GM06990 (cell line): Measurements from ENCODE around the gene CERS4.

Source experiments
- DNase-seq: peaks from one replicate; pipeline ENCODE4 v3.0.0-alpha.2; 2011; ENCODE audit not compliant: insufficient read length; ENCODE audit errors: extremely low read depth
- H3K27me3 ChIP-seq: replicated peaks from 2 replicates; pipeline ENCODE4 v1.6.0; 2011; ENCODE audit warnings: low read length; ENCODE audit not compliant: control insufficient read depth, insufficient read depth
- H3K36me3 ChIP-seq: 2 replicates; pipeline ENCODE4 v1.5.1; 2011; ENCODE audit warnings: low read length; ENCODE audit not compliant: control insufficient read depth, insufficient read depth
- H3K4me3 ChIP-seq: replicated peaks from 2 replicates; pipeline ENCODE4 v1.5.1; 2011; ENCODE audit warnings: low read depth, mild to moderate bottlenecking, control low read depth, low read length
- CTCF ChIP-seq: IDR thresholded peaks from 2 replicates; pipeline ENCODE4 v1.5.1; 2011; ENCODE audit warnings: low read length, control low read depth, mild to moderate bottlenecking, inconsistent platforms; ENCODE audit not compliant: insufficient read depth, poor library complexity, severe bottlenecking

Gene CERS4

GRCh38 chr19:8251025-8251472, 41.9 kb downstream of the CERS4 start:
- TF ChIP-seq CTCF: no peak
- no peak for DNase-seq
- H3K27me3 ChIP-seq: no peaks in the 10 kb centered on the region

DNA sequence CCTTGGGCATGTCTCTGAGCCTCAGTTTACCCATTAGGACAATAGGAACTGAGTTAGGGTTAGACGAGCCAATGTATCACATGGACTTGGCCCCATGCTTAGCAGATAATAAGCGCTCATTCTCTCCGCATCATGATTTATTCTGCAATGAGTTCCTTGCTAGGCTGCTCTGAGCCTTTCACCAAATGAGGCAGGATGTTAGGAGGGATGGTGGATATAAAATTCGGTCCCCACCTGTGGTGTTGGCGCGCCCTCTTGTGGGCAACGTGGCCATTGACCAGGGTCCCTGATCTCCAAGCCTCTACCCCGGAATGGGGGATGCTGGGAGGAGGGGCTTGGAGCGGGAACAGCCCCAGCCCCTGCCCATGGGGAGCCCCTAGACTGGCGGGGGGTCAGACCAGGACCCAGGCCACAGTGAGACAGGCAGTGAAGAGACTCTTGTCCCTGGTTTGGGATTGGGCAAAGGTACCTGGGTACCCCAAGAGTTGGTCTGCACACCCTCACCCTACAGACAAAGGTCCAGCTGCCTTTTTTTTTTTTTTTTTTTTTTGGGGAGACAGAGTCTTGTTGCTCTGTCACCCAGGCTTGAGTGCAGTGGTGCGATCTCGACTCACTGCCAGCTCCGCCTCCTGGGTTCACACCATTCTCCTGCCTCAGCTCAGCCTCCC, 43.9 kb downstream of the CERS4 start:
- Histone ChIP-seq H3K27me3 (no peaks in the 10 kb centered on the region), H3K4me3 (no peak overlapping the region), H3K36me3 (peaks cover 30% of the 10 kb centered on the region)
- peak; percentile 89 for TF ChIP-seq CTCF
- DNase-seq: peak; percentile 74

More at GRCh38 chr19:8251025-8251472, 41.9 kb downstream of the CERS4 start:
- Histone ChIP-seq H3K4me3 (no peak overlapping the region), H3K36me3 (peaks cover 15% of the 10 kb centered on the region)

- Histone ChIP-seq H3K27me3 (no peaks in the 10 kb centered on the region), H3K36me3 (peaks cover 31% of the 10 kb centered on the region), H3K4me3 (no peak overlapping the region)
- no peak for TF ChIP-seq CTCF
- DNase-seq: no peak
Measured at GRCh38 chr19:8253678-8254077, 44.5 kb downstream of the CERS4 start.

- peaks cover 32% of the 10 kb centered on the region for H3K36me3 ChIP-seq
- TF ChIP-seq CTCF: no peak
- no peaks in the 10 kb centered on the region for H3K27me3 ChIP-seq
- no peak overlapping the region for H3K4me3 ChIP-seq
- DNase-seq: no peak
Measured at GRCh38 chr19:8254286-8255001, 45.3 kb downstream of the CERS4 start.

- H3K36me3 ChIP-seq: peaks cover 35% of the 10 kb centered on the region
- no peak for TF ChIP-seq CTCF
- DNase-seq: no peak
- no peaks in the 10 kb centered on the region for H3K27me3 ChIP-seq
- no peak overlapping the region for H3K4me3 ChIP-seq
Measured at GRCh38 chr19:8255426-8256125, 46.4 kb downstream of the CERS4 start.
